ENCODE measurements around the gene PNLIPRP1.

PNLIPRP1 gene

DNA sequence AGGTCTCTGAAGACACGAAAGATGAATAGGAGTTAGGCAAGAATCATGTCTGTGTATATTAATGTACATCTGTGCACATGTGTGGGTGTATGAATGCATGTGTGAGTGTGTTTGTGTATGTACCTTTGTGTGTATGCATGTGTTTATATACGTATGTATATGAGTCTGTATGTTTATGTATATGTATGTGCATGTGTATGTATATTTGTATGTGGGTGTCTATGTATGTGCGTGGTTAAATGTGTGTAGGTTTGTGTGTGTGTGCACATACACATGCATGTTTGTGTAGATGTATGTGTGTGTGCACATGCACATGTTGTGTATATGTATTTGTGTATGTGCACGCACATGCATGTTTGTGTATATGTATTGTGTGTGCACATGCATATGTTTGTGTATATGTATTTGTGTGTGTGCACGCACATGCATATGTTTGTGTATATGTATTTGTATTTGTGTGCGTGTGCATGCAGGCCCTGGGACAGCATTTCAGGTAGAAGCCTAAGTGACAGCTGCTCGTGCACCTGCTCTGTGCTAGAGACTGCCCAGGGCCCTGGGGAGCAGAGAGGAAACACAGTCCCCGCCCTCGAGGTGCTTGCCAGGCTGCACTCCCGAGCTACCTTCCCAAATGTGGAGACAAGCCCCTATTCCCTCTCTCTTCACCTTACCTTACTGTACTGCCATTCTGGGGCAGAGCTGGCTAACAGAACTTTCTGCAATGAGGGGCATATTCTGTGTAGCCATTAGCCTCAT, 12.1 kb downstream of the PNLIPRP1 start:
- no peak for DNase-seq

DNA sequence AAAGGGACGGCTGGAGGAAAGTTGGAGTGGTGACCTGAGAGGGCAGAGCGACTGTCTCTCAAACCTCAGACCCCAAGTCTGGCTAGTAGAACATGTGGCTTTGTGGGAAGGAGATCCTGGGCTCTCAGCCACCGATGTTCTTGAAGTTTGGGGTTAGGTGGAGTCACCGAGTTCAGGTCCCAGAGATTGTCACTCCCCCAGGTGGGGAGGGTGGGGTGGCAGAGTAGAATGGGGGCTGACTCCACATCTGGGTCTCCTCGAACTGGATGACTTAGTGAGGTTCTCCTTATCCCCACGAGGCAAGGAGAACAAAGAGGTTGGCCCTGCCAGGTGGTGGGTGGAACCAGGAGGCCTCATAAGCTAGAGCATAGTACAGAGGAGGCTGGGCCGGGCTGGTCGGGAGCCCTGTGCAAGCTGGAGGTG, 15.3 kb downstream of the PNLIPRP1 start:
- no peak for DNase-seq

DNA sequence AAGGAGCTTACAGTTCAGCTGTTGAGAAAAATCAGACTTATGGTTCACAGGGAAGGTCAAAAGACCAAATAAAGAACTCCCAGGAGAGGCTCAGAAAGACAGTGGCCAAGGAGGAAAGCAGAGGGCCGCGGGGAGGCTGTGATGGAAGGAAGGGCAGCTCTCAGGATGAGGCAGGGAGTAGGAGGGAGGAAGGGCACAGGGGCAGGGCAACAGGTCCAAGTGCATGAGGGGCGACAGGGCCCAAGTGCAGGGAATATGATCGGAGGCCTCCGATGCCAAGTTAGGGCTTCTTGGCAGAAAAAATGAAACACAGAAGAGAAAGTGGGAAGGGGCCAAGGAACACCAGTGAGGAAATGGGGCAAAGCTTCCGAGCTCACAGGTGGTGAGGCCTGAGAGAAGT, 16.6 kb downstream of the PNLIPRP1 start:
- no peak for DNase-seq

DNA sequence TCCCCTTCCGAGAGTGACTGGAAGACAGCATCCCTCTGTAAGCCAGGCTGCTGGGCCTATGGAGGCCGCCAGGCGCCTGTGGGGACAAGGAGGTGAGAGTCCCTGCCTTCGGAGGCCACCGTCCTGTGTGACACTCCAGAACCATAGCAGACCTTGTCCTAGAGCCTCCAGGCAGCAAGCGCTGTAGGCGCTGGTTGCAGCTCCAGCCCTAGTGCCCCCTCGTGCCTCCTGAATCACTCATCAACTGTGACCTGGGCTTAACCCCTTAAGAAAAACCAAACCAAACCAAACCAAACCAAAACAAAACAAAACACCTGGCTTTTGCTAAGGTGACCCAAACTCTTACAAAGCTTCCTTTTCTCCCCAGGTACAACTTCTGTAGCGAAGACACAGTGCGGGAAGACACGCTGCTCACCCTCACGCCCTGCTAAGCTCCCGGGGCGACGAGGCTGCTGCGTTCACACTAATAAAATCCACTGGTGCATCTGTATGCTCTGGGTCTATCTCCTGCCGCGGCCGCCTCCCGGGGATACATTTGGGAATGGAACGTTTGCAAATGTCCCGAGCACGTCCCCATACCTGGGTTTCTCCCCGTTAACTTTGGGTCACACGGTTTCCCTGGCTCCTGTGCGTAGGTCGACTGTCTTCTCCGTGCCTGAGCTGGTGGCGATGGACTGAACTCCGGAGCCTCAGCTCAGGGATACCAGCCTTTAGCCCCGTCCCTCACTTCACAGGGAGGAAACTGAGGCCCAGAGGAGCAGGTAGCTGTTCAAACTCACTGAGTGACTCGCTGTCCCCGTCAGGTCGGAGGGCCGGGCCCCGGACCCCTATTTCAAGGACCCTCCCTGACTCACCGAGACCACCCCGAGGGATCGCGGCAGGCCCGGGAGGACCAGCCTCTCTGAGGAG, 18.2 kb downstream of the PNLIPRP1 start:
- no peak for DNase-seq

DNA sequence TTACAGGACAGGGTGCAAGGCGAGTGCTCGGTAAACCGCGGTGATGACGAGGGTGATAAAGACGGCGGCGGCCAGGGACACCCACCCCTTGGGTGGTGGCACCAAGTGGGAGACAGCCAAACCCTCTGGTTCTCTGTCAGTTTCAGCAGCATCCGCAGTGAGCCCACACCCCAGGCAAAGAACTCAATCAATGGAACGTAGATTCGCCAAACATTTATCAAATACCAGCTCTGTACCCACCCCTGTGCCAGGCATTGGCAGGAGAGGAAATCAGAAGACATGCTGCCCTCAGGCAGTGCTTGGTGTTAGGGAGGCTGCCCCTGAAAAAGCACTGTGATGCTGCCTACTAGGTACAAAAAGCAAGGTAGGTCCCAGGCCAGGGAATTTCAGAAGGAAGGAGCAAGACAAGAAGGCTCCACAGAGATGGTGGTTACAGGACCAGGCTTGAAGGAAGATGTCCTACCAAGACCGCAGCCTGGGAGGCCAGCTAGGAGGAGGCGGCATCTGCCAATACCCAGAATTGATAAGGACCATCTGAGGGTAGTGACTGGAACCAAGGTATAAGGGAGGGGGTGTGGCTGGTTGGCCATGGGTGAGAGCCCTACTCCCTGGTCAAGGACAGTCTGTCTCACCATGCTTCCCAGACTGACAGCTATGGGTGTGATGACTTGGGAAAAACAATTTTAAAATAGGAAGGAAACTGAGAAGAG, 19.8 kb downstream of the PNLIPRP1 start:
- DNase-seq = no peak

DNA sequence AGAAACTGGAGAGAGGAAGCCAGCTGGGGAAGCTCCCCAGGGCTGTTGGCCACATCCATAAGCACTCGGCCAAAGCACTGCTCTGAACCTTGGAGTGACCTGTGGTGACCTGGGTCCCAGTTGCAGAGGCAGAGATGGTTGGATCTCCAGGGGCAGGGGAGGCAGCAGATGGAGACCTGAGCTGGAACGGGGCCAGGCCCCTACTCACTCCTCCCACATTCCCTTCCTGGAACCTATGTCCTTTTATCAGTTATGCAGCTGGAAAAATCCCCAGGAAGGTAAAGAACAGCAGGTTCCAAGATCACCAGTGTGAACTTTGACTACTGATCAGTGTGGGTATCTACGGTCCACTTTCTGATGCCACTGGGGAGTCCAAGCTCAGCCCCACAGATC, 20.4 kb downstream of the PNLIPRP1 start:
- DNase-seq = no peak

DNA sequence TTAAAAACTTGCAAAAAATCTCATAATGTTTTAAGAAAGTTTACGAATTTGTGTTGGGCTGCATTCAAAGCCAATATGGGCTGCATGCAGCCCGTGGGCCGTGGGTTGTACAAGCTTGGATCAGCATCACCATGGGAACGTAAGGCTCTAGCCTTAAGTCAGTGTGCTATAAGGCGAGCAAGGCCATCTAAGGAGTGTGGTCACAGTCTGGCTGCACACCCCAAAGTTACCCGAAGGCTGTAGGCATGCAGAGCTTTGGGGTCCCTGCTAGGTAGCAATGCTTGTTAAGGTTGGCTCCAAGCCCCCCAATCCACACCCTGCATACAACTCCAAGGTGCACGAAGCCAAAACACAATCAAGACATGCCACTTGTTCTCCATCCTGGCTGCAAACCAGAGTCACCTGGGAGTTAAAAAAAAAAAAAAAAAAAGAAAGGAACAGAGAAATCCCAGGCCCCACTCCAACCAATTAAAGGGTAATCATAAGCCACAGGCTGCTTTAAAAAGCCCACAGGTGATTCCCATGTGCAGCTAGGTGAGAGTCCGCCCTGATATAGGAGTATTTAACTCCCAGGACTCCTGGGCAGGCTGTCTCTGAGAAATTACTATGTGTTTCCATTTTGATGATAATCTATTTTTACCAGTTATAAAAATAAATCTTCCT, 21.5 kb downstream of the PNLIPRP1 start:
- no peak for DNase-seq

DNA sequence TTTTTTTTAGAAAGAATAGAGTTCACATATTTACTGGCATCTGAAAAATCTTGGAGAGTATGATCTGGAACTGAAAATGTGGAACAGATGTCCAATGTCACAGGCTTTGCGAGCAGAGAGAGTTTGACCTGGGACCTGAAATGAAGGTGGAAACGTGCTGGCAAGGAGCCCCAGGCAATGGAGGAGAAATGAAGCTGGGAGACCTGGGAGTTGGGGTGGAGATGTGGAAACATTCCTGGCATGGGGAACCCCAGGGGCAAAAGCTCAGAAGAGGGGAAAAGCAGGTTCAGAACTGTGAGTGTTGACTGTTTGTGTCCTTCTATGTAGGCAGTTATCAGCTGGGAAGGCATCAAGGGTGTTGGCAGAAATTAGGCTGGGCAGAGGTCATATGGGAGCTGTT, 22.7 kb downstream of the PNLIPRP1 start:
- no peak for DNase-seq

DNA sequence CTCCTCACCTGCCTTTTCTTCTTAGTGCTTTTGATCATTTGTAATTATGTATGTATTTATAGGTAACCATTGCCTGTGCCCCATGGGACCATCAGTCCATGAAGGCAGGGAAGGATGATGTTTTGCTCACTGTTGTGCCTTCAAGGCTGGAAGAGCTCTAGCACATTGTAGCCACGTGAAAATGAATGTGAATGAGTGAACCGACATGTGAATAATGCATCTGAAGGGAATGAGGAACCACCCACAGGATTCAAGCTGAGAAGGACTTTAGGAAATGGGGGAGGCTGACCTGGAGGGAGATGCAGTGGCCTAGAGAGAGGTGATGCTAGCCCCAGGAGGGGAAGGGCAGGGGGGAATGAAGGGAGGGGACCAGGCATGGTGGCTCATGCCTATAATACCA, 24.0 kb downstream of the PNLIPRP1 start:
- DNase-seq = no peak

DNA sequence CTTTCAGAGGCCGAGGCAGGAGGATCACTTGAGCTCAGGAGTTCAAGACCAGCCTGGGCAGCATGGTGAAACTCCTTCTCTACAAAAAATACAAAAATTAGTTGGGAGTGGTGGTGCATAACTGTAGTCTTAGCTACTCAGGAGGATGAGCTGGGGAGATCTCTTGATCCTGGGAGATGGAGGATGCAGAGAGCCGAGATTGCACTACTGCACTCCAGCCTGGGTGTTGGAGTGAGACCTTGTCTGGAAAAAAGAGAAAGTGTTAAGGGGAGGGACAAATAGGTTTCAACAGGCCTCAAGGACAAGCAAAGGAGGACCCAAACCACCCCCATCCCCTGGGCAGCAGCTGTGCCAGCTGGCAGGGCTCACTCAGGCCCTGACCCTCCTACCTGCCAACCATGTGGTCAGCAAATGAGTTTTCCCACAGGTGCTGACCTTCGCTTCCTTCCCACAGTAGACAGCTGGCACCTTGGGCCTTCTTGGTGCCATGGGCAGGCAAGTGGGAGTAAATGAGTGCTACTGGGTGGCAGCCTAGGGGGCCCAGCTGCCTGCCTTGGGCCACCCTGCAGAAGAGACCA, 24.5 kb downstream of the PNLIPRP1 start:
- no peak for DNase-seq

DNA sequence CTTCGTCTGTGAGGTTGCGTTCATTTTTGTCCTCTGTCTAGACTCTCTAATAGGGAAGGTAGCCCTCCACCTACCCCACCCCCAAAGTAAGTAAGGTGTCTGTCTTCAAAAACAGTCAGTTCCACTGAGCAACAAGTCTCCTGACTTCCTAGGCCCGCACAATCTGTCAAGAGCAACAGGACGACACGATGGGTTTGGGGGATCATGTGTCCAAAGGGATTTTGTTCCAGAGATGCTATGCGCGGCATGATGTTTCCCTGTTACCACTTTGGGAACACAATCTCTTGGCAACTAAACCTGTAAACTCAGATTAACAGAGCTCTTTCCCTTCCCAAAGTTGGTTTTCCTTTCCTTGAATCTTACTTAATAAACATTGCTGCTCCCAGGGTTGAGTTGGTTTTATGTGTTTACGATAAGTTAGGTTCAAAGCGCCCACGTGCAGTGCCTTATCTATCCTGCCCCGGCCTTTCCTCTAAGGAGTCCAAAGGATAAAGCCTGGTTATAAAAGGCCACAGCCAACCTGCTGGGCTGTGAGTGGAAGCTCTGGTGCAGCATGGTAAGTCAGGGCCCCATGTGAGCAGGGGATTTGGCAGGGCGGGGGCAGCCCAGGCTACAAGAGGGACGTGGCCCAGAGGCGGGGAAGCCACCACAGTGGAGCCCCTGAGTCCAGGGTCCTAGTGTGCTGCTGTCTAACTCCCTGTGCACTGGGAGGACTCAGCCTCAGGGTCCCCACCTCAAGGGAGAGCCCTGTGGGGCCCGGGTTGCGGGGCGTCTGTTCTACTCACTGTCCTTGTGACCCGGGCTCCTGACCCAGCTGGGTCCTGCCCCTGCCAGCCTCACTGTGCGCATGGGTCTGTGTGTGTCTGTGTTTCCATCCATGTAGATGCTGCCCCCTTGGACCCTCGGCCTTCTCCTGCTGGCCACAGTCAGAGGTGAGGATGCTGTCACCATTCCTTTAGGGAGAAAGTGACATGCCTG, 30.0 kb downstream of the PNLIPRP1 start, which contains the start of gene PNLIPRP2:
Gene PNLIPRP2, plus strand, starts transcription at position 531 of the 978 bp plus-strand sequence.
- DNase-seq = no peak

DNA sequence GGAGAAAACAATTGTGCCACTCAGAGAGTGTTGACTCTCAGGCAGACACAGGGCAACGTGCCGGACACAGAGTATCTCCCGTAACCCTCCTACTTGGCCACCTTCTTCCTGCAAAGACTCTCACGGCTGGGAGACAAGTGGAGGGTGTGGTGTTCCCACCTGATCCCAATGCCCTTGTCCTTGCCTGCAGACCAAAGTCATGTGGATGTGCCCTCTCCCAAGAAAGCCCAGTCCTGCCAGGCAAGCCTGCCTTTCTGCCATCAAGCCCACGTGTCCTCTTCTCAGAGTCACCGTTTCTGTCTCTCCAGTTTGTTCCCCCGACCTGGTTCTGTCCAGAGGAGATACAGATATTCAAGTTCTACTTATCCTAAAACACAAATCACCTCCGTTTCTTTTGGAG, 30.7 kb downstream of the PNLIPRP1 start:
- DNase-seq = no peak

DNA sequence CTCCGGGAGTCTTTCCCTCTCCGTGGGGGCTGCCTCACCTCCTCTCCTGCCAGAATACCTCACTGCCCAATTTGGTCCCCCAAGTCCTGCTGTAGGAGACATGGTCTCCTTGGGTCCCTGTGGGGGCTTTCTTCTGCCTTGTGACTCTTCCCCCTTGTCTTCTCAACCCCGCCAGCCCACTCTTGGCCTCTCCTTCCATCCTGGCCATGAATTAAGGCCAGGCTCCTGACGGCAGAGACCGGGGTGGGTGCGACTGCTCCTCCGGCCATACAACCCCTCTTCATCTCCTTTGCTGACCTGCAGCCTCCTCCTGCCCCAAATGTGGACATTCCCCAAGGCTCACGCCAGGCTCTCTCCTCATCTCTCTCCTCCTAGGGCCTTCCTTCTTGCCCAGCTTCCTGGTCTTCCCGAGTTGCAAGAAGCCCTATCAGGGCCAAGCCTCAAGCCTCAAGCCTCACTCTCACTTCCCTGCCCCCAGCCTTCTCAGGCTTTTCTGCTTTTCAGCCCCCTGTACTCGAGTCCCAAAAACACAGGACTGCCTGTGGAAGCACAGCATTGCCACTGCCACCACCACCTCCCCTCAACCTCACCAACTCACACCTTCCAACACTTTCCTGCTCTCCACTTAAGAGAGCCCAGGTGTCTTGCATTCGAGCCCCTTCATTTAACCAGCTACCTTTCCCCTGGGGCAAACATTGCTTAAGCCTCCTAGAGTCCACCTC, 31.3 kb downstream of the PNLIPRP1 start:
- no peak for DNase-seq

DNA sequence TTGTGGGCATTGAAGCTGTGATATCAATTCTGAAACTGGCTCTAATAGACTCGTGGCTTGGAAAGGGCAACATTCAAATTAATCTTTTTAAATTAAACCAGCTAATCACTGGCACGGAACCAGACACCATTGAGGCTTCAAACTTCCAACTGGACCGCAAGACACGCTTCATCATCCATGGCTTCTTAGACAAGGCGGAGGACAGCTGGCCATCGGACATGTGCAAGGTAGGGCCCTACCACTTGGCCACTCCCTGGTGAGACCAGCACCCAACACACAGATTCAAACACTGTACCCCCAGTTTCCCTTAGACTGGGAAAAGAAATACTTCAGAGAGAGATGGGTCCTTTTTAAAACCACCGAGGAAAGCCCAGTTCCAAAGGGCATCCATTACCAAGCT, 35.1 kb downstream of the PNLIPRP1 start:
- DNase-seq = no peak

DNA sequence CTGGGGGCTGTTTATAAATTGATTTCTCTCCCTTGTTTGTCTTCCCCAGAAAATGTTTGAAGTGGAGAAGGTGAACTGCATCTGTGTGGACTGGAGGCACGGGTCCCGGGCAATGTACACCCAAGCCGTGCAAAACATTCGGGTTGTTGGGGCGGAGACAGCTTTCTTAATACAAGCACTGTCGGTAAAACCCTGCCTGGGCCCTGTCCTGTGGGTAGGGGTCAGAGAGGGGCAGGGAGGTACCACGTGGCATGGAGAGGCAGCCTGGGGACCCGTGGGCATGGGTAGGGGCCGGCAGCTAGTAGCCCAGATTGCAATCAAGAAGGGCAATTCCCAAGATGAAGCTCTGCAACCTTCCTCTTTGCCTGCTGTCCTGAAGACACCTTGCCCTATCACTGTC, 36.1 kb downstream of the PNLIPRP1 start:
- DNase-seq = no peak

DNA sequence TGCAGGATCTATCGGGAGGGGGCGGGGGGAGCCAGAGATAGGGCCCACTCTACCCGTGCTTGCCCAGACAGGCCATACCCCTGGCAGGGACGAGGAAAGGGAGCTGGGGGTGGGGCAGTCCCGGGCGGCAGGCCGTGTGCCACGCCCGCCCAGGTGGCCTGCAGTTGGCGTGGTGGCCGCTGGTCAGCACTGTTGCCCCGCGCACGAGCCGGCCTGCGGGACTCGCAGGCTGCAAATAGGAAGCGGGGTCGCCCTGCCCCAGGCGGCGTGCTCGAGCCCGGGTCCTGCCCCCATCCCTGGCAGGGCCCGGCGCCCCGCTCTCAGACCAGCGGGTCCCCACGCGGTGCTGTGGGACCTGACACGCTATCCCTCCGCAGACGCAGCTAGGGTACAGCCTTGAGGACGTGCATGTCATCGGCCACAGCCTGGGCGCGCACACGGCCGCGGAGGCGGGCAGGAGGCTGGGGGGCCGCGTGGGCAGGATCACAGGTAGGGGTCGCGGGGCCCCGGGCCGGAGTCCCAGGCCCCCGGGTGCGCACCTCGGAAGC, 36.7 kb downstream of the PNLIPRP1 start:
- no peak for DNase-seq

DNA sequence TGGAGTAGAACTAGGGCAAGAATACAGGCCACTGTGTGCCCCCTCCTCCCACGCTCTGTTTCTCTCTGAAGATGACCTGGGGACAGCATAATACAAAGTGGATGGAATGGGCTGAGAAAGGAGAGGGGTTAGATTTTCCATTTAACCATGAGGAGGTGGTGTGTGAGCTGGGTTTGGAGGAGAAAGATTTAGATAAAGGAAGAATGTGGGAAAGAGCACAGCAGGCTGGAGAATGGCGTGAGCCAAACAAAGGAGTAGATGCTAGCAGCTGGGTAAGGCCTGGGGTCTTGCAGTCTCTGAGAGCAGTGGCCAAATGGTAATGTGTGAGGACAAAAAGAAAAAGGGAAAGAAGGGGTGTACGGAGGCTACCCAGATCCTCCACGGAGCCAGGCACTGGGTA, 38.6 kb downstream of the PNLIPRP1 start:
- DNase-seq = no peak

DNA sequence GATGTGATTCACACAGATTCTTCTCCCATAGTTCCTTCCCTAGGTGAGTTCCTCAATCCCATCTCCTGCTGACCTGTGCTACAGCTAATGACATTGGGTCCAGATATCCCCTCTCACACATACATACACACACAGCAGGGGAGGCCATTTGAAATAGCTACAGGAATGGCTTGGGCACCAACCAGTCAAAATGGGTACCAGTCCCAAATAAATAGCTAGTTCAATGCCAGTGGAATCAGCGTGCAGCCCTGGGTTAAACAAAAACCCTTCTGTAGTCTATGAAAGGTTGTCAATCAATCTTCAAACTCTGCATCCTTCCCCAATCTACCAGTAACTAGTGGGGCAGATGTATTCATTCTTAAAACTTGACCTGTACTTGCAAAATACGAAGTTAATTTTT, 39.3 kb downstream of the PNLIPRP1 start:
- DNase-seq = no peak

DNA sequence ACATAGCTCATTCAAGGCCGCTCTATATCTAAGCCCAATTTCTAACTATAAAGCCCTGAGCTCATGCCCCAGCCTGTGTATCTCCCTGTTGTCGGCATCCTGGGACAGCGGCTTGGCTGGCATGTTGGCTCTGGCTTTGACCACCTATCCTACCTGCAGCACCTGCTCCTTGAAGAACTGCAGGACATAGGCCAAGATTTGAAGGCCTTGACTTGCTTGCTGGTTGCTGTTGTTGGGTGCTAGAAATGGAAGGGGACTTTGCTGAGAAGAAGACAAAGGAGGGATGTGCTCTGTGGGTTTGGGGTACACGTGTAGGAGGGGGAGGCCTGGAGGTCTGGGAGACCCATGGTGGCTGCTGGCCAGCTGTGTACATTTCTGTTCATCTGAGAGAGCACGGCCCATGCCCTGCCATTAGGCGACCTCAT, 41.1 kb downstream of the PNLIPRP1 start:
- no peak for DNase-seq

DNA sequence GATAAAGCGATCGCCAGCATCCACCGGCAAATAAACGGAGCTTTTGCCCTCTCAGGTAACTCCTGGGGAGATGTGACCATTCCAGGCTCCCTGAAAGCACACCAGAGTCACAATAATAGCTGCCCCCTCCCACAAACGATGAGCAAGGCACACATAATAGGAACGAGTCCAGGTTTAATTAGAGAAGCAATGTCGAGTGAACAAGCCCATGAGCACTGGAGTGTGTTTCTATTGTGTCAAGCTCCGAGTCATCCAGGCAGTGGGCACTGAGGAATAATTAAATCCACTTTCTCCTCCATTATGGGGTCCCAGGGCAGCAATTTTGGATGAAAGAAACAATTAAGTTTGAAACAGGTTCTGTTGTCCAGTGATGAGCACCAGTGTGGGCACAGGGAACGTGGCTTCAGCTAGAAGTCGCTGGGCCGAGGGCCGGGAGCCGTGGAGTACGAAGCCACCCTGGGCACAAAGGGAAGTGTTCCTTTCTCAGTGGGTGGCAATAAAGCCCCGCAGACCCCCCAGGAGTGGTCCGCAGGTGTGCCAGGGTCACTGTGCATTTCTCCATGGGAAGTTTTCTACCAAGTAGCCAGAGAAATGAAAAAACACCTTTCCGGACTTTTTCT, 41.9 kb downstream of the PNLIPRP1 start:
- no peak for DNase-seq

All from stimulated activated CD4-positive, alpha-beta T cell treated with anti-CD3 and anti-CD28 coated beads, Interleukin-1b, Interleukin-23, amount 100 ng/mL, for 48 hours (primary cell).